Left ventricle myocardium inferior (tissue), 1 donor: Measurements from ENCODE around the gene TRMT5. TPM values are rescaled to one million over a fixed set of nuclear protein-coding genes. Genes with fewer than 3 reads are reported as not detected.

Experiments
- DNase-seq: peaks from one replicate; pipeline ENCODE4 v3.0.0-alpha.2; 2020
- H3K27ac ChIP-seq: fragments of 200-600 bp; replicated peaks from 2 replicates; pipeline ENCODE4 v1.8.0; 2021
- H3K27me3 ChIP-seq: fragments of 200-600 bp; 2 replicates; pipeline ENCODE4 v1.8.0; 2021; ENCODE audit warnings: low read depth
- H3K36me3 ChIP-seq: fragments of 200-600 bp; 2 replicates; pipeline ENCODE4 v1.8.0; 2021
- H3K4me1 ChIP-seq: fragments of 200-600 bp; 2 replicates; pipeline ENCODE4 v1.8.0; 2021
- H3K4me3 ChIP-seq: fragments of 200-600 bp; 2 replicates; pipeline ENCODE4 v1.8.0; 2021; ENCODE audit warnings: mild to moderate bottlenecking, moderate library complexity
- H3K9me3 ChIP-seq: fragments of 200-600 bp; replicated peaks from 2 replicates; pipeline ENCODE4 v1.8.0; 2021
- intact Hi-C: fragments of 100-400 bp; cut with micrococcal nuclease; formaldehyde crosslinking; loops from one replicate; pipeline ENCODE4 v1.11.0; 2022
- total RNA-seq: library from RNA; stranded (reverse); fragmentation: NEBNext Ultra II Directional; extraction: Animal tissue kit (Norgen Biotek cat#: 25700); gene quantifications from one replicate; pipeline ENCODE4 v1.2.1, GENCODE V29; 2021
- TF ChIP-seq, protein P1 (sequence below): fragments of 200-600 bp; IDR thresholded peaks from 2 replicates; pipeline ENCODE4 v1.8.0; 2021; ENCODE audit warnings: antibody characterized with exemption, mild to moderate bottlenecking, borderline replicate concordance
- donor health status: DM: no; HTN: yes; CAD: no; lungs with severe emphysema.

The TRMT5 gene
- total RNA-seq, 1 donor from 2014 or later, result 6.7 TPM

DNA sequence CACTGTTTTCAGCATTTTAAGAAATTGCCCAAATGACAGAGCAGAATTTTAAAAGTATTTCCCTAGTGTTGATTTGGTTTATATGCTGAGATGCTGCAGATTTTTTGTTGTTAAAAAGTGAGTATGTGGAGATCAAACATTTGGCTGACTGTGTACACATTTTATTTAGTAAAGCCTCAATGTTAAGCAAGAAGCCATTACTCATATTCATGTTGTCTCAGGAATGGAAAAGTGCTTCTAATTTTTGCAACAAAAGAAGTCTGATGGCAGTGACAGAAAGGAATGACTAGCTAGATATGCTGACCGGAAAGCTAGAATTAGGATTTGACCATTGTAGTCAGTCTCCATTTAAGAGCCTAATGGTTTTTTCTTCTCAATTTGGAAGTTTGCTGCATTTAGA, 22.7 kb upstream of the TRMT5 start:
- peaks cover 10% of the 10 kb centered on the region for H3K36me3 ChIP-seq
- intact Hi-C loops, result no loop called here
- H3K9me3 ChIP-seq, result peaks cover 4% of the 10 kb centered on the region
- H3K4me1 ChIP-seq, result no peaks in the 10 kb centered on the region
- no peak overlapping the region for H3K4me3 ChIP-seq
- TF ChIP-seq, protein P1, sequence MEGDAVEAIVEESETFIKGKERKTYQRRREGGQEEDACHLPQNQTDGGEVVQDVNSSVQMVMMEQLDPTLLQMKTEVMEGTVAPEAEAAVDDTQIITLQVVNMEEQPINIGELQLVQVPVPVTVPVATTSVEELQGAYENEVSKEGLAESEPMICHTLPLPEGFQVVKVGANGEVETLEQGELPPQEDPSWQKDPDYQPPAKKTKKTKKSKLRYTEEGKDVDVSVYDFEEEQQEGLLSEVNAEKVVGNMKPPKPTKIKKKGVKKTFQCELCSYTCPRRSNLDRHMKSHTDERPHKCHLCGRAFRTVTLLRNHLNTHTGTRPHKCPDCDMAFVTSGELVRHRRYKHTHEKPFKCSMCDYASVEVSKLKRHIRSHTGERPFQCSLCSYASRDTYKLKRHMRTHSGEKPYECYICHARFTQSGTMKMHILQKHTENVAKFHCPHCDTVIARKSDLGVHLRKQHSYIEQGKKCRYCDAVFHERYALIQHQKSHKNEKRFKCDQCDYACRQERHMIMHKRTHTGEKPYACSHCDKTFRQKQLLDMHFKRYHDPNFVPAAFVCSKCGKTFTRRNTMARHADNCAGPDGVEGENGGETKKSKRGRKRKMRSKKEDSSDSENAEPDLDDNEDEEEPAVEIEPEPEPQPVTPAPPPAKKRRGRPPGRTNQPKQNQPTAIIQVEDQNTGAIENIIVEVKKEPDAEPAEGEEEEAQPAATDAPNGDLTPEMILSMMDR, result no peak
- no peak for DNase-seq
- no peaks in the 10 kb centered on the region for H3K27me3 ChIP-seq
- H3K27ac ChIP-seq, result no peak overlapping the region

DNA sequence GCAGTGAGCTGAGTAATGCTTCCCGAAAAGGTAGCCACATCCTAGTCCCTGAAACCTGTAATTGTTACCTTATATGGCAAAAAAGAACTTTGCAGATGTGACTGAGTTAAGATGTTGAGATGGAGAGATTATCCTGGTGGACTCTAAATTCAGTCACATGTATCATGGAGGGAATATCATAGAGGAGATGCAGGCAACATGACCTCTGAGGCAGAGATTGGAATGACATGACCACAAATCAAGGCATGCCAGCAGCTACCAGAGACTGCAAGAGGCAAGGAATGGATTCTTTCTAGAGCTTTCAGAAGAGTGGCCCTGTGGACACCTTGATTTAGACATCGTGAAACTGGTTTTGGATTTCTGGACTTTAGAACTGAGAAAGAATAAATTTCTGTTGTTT, 18.7 kb upstream of the TRMT5 start:
- H3K9me3 ChIP-seq, result peaks cover 14% of the 10 kb centered on the region
- TF ChIP-seq, protein P1, result no peak
- no peaks in the 10 kb centered on the region for H3K4me1 ChIP-seq
- peaks cover 22% of the 10 kb centered on the region for H3K36me3 ChIP-seq
- H3K4me3 ChIP-seq, result no peak overlapping the region
- intact Hi-C loops, result no loop called here
- H3K27ac ChIP-seq, result no peak overlapping the region
- H3K27me3 ChIP-seq, result no peaks in the 10 kb centered on the region
- no peak for DNase-seq

DNA sequence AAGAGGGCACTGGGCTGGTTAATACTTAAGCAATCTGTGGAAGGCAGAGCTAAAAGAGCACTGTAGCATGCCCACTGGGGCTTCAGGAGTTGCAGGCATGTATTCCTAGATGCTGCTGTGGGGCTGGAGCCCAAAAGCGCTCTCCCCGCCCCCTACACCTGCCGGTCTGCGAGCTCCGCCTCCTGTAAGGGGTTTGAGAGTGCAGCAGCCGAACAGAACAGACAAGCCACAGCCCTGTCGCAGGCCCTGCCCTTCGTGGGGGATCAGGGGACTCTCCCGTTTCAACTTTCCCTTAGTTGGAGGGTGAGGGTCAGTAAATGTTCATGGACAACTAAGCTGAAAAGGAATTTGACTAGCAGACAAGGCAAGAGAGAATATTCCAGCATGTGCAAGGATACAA, 17.7 kb upstream of the TRMT5 start:
- TF ChIP-seq, protein P1, result no peak
- H3K4me3 ChIP-seq, result no peak overlapping the region
- H3K27ac ChIP-seq, result no peak overlapping the region
- H3K36me3 ChIP-seq, result peaks cover 26% of the 10 kb centered on the region
- H3K9me3 ChIP-seq, result peaks cover 14% of the 10 kb centered on the region
- no peaks in the 10 kb centered on the region for H3K4me1 ChIP-seq
- H3K27me3 ChIP-seq, result no peaks in the 10 kb centered on the region
- intact Hi-C loops, result no loop called here
- DNase-seq, result no peak

DNA sequence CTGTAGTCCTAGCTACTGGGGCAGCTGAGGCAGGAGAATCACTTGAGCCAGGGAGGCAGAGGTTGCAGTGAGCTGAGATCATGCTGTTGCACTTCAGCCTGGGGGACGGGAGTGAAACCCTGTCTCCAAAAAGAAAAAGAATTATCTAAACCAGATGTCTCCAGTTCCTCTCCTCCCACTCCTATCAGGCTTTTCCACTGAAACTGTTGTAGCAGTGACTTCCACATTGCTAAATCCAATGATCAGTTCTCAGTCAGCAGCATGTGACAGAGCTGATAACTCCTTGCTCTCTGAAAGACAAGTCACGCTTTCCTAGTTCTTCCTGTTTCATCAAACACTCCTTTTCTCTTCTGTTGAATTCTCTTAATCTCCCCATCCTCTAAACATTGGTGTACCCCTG, 8.7 kb upstream of the TRMT5 start:
- TF ChIP-seq, protein P1, result no peak
- Histone ChIP-seq H3K36me3 (peaks cover 72% of the 10 kb centered on the region), H3K27me3 (no peaks in the 10 kb centered on the region), H3K4me3 (no peak overlapping the region), H3K27ac (no peak overlapping the region), H3K9me3 (no peaks in the 10 kb centered on the region), H3K4me1 (no peaks in the 10 kb centered on the region)
- DNase-seq, result no peak
- intact Hi-C loops, result no loop called here

DNA sequence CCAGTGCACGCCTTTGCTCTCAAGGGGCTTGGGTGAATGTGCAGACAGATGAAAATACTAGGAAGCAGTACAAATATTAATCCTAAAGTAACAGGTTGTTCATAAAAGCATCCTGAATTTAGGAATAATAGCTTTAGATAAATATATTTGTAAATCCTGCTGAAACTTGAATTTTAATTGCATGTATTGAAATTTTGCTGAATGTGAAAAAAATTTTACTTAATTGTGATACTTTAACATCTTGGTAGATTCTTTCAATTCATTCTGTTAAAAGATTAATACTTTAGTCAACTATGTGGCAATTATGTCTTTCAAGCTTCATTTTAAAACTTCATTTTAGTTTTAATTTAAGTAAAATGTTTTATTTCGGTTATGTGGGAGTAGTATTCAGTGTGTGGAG, 5.6 kb upstream of the TRMT5 start:
- no peak for DNase-seq
- TF ChIP-seq, protein P1, result no peak
- Histone ChIP-seq H3K4me1 (peaks cover 15% of the 10 kb centered on the region), H3K9me3 (no peaks in the 10 kb centered on the region), H3K27me3 (no peaks in the 10 kb centered on the region), H3K27ac (no peak overlapping the region), H3K4me3 (no peak overlapping the region), H3K36me3 (peaks cover 48% of the 10 kb centered on the region)
- intact Hi-C loops, result no loop called here

DNA sequence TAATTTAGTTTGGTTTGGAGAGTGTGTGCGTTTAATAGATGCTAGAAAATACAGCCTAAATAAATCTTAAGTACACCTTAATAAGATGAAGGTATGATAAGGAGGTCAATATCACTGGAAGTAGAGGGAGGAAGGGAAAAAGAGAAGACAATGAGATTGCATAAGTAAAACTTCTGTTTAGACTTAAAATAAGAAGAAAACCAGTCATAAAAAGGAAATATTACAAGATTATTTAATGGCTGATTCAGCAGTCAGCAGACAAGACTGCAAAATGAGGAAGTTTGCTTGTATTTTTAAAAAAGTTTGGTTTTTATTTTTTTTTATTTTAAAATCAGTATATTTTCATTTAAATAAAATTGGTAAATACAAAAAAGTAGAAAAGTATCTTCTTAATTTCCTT, 3.3 kb upstream of the TRMT5 start:
- TF ChIP-seq, protein P1, result no peak
- H3K4me3 ChIP-seq, result no peak overlapping the region

More for the DNA sequence above, 3.3 kb upstream of the TRMT5 start:
- Histone ChIP-seq H3K9me3 (no peaks in the 10 kb centered on the region), H3K36me3 (peaks cover 26% of the 10 kb centered on the region), H3K27ac (no peak overlapping the region), H3K4me1 (peaks cover 38% of the 10 kb centered on the region), H3K27me3 (no peaks in the 10 kb centered on the region)
- no peak for DNase-seq
- intact Hi-C loops, result no loop called here
